ENCODE results near the gene DDTL. TPM values are rescaled to one million over a fixed set of nuclear protein-coding genes. Genes with fewer than 3 reads are reported as not detected.
"Not testable (repeated sequence)": the region's sequence is repeated elsewhere in the genome, so short reads cannot be mapped to it uniquely, and the experiment has no call there.

Gene DDTL
- total RNA-seq, 2 donors from 2014 or later, result 4.5 TPM; not detected in 1

- DNase-seq; intact Hi-C loops (cut with DNase I, micrococcal nuclease); ATAC-seq: not testable (repeated sequence)
Observed at GRCh38 chr22:23999779-24000178, 33.1 kb downstream of the DDTL start.

- ATAC-seq, result no peak
- no peak for DNase-seq
- intact Hi-C loops (cut with DNase I, micrococcal nuclease), result no loop called here
Observed at GRCh38 chr22:24001314-24001713, 34.6 kb downstream of the DDTL start.

GRCh38 chr22:24002272-24002671 is 35.6 kb downstream of the DDTL start:
- no peak for ATAC-seq
- intact Hi-C loops (cut with DNase I, micrococcal nuclease), result no loop called here
- no peak for DNase-seq

GRCh38 chr22:24002851-24003250 is 36.2 kb downstream of the DDTL start:
- DNase-seq (no peak), ATAC-seq (peak; percentile 79)
- intact Hi-C loops (cut with DNase I, micrococcal nuclease), result no loop called here

GRCh38 chr22:24003887-24004286 is 37.2 kb downstream of the DDTL start:
- no peak for DNase-seq
- intact Hi-C loops (cut with DNase I, micrococcal nuclease), result no loop called here

GRCh38 chr22:24005201-24005600 is 38.5 kb downstream of the DDTL start, which contains the start of gene GSTT4:
GSTT4 (minus strand) TSS chr22:24005453; CDS start chr22:24005356, 97 bp downstream.
- DNase-seq (no peak), ATAC-seq (no peak)
- intact Hi-C loops (cut with DNase I, micrococcal nuclease), result no loop called here

More at GRCh38 chr22:24003887-24004286, 37.2 kb downstream of the DDTL start:
- ATAC-seq, result no peak

GRCh38 chr22:24006207-24006913 is 39.7 kb downstream of the DDTL start:
- no peak for ATAC-seq
- intact Hi-C loops (cut with DNase I, micrococcal nuclease), result no loop called here

GRCh38 chr22:24006914-24007214 is 40.2 kb downstream of the DDTL start:
- ATAC-seq (no peak), DNase-seq (no peak)
- intact Hi-C loops (cut with DNase I, micrococcal nuclease), result no loop called here

More at GRCh38 chr22:24006207-24006913, 39.7 kb downstream of the DDTL start:
- DNase-seq, result no peak

- no peak for DNase-seq
- intact Hi-C loops (cut with DNase I, micrococcal nuclease), result no loop called here
- ATAC-seq, result no peak
Observed at GRCh38 chr22:24007253-24008021, 40.7 kb downstream of the DDTL start.

- no peak for ATAC-seq
- DNase-seq, result no peak
- intact Hi-C loops (cut with DNase I, micrococcal nuclease), result no loop called here
Observed at GRCh38 chr22:24008022-24008283, 41.3 kb downstream of the DDTL start.

GRCh38 chr22:24008381-24009226 is 41.9 kb downstream of the DDTL start:
- intact Hi-C loops (cut with DNase I, micrococcal nuclease), result no loop called here
- DNase-seq, result no peak
- no peak for ATAC-seq

GRCh38 chr22:24009227-24010017 is 42.7 kb downstream of the DDTL start:
- intact Hi-C loops (cut with DNase I, micrococcal nuclease), result no loop called here
- ATAC-seq, result no peak
- DNase-seq, result no peak

- no peak for ATAC-seq
- intact Hi-C loops (cut with DNase I, micrococcal nuclease), result no loop called here
- DNase-seq, result no peak
Observed at GRCh38 chr22:24010018-24010391, 43.3 kb downstream of the DDTL start.

- ATAC-seq (peak; percentile 39), DNase-seq (no peak)
- intact Hi-C loops (cut with DNase I, micrococcal nuclease), result no loop called here
Observed at GRCh38 chr22:24011735-24012068, 45.0 kb downstream of the DDTL start.

- intact Hi-C loops (cut with DNase I, micrococcal nuclease), result no loop called here
Observed at GRCh38 chr22:24016156-24016555, 49.5 kb downstream of the DDTL start.

GRCh38 chr22:24021304-24021703 is 54.6 kb downstream of the DDTL start:
- DNase-seq (no peak), ATAC-seq (no peak)
- intact Hi-C loops (cut with DNase I, micrococcal nuclease), result no loop called here

More at GRCh38 chr22:24016156-24016555, 49.5 kb downstream of the DDTL start:
- ATAC-seq (no peak), DNase-seq (no peak)

Data from left colon (tissue), 2 donors.